Measurements from ENCODE around the gene ASNS.

ASNS gene

DNA sequence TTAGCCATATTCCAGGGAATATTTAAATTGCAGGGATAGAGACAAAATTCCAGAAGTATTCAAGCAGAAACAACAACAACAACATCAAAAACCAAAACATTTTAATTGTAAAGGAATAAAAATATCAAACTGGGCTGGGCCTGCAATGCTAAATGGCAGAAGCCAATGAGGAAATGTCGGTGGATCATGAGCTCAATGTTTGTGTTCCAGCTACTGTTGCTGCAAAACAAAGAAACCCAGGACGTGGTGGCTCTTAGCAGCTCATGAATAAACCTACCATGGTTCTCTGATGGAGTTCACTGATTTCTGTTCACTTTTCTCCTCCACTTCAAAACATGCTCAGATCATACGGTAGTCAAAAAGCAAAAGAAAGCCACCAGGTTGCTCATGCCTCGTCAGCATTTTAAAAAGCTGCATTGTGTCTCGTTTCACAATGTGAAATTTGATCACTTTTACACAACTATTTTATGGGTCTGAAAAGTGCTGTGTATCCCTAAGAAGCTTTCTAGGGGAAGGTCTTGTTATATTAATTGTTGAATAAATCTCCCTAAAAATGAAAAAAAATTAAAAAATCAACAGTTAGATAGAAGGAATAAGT lies 54.0 kb downstream of the ASNS start:
- DNase-seq (ENCODE audit: extremely low read depth, insufficient read length), result no peak
- Histone ChIP-seq H3K4me3 (replicated peaks; ENCODE audit: low read depth, low read length) (no peak overlapping the region), H3K36me3 (ENCODE audit: control insufficient read depth, insufficient read depth, low read length) (no peaks in the 10 kb centered on the region), H3K27me3 (replicated peaks; ENCODE audit: control insufficient read depth, insufficient read depth, low read length) (no peaks in the 10 kb centered on the region)
- TF ChIP-seq, protein P1, sequence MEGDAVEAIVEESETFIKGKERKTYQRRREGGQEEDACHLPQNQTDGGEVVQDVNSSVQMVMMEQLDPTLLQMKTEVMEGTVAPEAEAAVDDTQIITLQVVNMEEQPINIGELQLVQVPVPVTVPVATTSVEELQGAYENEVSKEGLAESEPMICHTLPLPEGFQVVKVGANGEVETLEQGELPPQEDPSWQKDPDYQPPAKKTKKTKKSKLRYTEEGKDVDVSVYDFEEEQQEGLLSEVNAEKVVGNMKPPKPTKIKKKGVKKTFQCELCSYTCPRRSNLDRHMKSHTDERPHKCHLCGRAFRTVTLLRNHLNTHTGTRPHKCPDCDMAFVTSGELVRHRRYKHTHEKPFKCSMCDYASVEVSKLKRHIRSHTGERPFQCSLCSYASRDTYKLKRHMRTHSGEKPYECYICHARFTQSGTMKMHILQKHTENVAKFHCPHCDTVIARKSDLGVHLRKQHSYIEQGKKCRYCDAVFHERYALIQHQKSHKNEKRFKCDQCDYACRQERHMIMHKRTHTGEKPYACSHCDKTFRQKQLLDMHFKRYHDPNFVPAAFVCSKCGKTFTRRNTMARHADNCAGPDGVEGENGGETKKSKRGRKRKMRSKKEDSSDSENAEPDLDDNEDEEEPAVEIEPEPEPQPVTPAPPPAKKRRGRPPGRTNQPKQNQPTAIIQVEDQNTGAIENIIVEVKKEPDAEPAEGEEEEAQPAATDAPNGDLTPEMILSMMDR (IDR thresholded peaks at IDR 0.05; ENCODE audit: insufficient read depth, low read length, poor library complexity, severe bottlenecking), result no peak
